K562 (cell line): ENCODE measurements around the gene PPP1R10. TPM values are rescaled to one million over a fixed set of nuclear protein-coding genes. Genes with fewer than 3 reads are reported as not detected.

Experiments
- CREB1 ChIP-seq, 2 experiments: sonication (generic) in 1 of 2; formaldehyde crosslinking in 1 of 2; IDR thresholded peaks; 2 replicates each; pipeline versions ENCODE4 v1.6.1 to v1.8.0; 2012 to 2022; ENCODE audit warnings: inconsistent platforms in 1 of 2, mild to moderate bottlenecking in 1 of 2, missing genetic modification reagents in 1 of 2, moderate library complexity in 1 of 2
- DACH1 ChIP-seq: fragments of 450-650 bp; IDR thresholded peaks from 2 replicates; pipeline ENCODE4 v1.6.1; 2018; ENCODE audit not compliant: partially characterized antibody
- GATAD2B ChIP-seq: fragments of 450-650 bp; IDR thresholded peaks from 2 replicates; pipeline ENCODE4 v1.6.1; 2017; ENCODE audit warnings: mild to moderate bottlenecking, borderline replicate concordance
- HEY1 ChIP-seq: fragments of 250-450 bp; sonication (Bioruptor Pico); IDR thresholded peaks from 2 replicates; pipeline ENCODE4 v1.5.0; 2020; ENCODE audit warnings: mild to moderate bottlenecking, moderate library complexity, borderline replicate concordance
- MYC ChIP-seq, 2 experiments: fragments of 250-450 bp in 1 of 2; sonication (Bioruptor Pico) in 1 of 2; IDR thresholded peaks; 2 replicates each; pipeline versions ENCODE4 v1.5.1 to v1.6.1; 2012 to 2021; ENCODE audit warnings: low read depth in 2 of 2, borderline replicate concordance in 1 of 2, improper control_type of control experiment in 1 of 2, low read length in 1 of 2, mild to moderate bottlenecking in 1 of 2, moderate library complexity in 1 of 2
- RFX1 ChIP-seq: fragments of 450-650 bp; IDR thresholded peaks from 2 replicates; pipeline ENCODE4 v1.6.1; 2016; ENCODE audit warnings: mild to moderate bottlenecking, moderate library complexity
- TFAM ChIP-seq: fragments of 250-450 bp; sonication (Bioruptor Pico); conservative IDR thresholded peaks from 2 replicates; pipeline ENCODE4 v1.5.0; 2021; ENCODE audit warnings: mild to moderate bottlenecking, moderate library complexity
- ZEB2 ChIP-seq: fragments of 450-650 bp; IDR thresholded peaks from 2 replicates; pipeline ENCODE4 v1.6.1; 2016
- ZFX ChIP-seq: sonication (generic); formaldehyde crosslinking; IDR thresholded peaks from 2 replicates; pipeline ENCODE4 v1.8.0; 2022; ENCODE audit warnings: mild to moderate bottlenecking, missing genetic modification reagents, moderate library complexity
- ZNF316 ChIP-seq: fragments of 450-650 bp; IDR thresholded peaks from 2 replicates; pipeline ENCODE4 v1.6.1; 2016
- ZNF431 ChIP-seq: sonication (generic); formaldehyde crosslinking; IDR thresholded peaks from 2 replicates; pipeline ENCODE4 v1.8.0; 2022; ENCODE audit warnings: mild to moderate bottlenecking, missing genetic modification reagents
- ZNF780A ChIP-seq: fragments of 250-450 bp; sonication (Bioruptor Pico); IDR thresholded peaks from 2 replicates; pipeline ENCODE4 v1.5.0; 2021; ENCODE audit warnings: mild to moderate bottlenecking
- polyA plus RNA-seq, 8 experiments: library from polyadenylated mRNA; depleted of rRNA in 4 of 8; stranded (reverse) in 5 of 8; unstranded in 3 of 8; fragments of >200 nt; fragmentation: Nextera tagmentation in 2 of 8; fragmentation: Illumina TruSeq in 1 of 8; extraction: Ambion mirVana in 2 of 8; extraction: Trizol in 1 of 8; gene quantifications; 2 replicates each; pipeline versions ENCODE4 v1.2.1 to v1.2.3, GENCODE V29; 2011 to 2014; ENCODE audit warnings: inconsistent platforms in 1 of 8, missing spikeins in 1 of 8
- total RNA-seq, 7 experiments: library from RNA; depleted of rRNA in 6 of 7; stranded (reverse); fragments of >200 nt in 6 of 7; fragmentation: Illumina TruSeq in 2 of 7; extraction: Trizol in 2 of 7; gene quantifications; 2 replicates each; pipeline versions ENCODE4 v1.2.1 to v1.2.3, GENCODE V29; 2011 to 2021; ENCODE audit warnings: low replicate concordance in 1 of 7
- TF ChIP-seq, protein P1 (sequence below): fragments of 250-450 bp; sonication (Bioruptor Pico); IDR thresholded peaks from 2 replicates; pipeline ENCODE4 v1.4.0; 2020; ENCODE audit warnings: mild to moderate bottlenecking, moderate library complexity
- TF ChIP-seq, protein P2 (sequence below): fragments of 250-450 bp; sonication (Bioruptor Pico); IDR thresholded peaks from 2 replicates; pipeline ENCODE4 v1.5.0; 2021
- TF ChIP-seq, protein P3 (sequence below): fragments of 450-650 bp; IDR thresholded peaks from 2 replicates; pipeline ENCODE4 v1.6.1; 2016; ENCODE audit warnings: mild to moderate bottlenecking
- TF ChIP-seq, protein P4 (sequence below): sonication (generic); formaldehyde crosslinking; IDR thresholded peaks from 2 replicates; pipeline ENCODE4 v1.8.1; 2023; ENCODE audit warnings: mild to moderate bottlenecking, missing genetic modification reagents
- TF ChIP-seq, protein P5 (sequence below): fragments of 250-450 bp; sonication (Bioruptor Pico); IDR thresholded peaks from 2 replicates; pipeline ENCODE4 v1.5.0; 2021; ENCODE audit warnings: mild to moderate bottlenecking, borderline replicate concordance

PPP1R10 gene
- total and polyA plus RNA-seq, 9 of the 15 experiments (the other 6 are each of a cell fraction or from before 2014, with no cell fraction given), result 14.1 to 65.5 (median 32.6) TPM

DNA sequence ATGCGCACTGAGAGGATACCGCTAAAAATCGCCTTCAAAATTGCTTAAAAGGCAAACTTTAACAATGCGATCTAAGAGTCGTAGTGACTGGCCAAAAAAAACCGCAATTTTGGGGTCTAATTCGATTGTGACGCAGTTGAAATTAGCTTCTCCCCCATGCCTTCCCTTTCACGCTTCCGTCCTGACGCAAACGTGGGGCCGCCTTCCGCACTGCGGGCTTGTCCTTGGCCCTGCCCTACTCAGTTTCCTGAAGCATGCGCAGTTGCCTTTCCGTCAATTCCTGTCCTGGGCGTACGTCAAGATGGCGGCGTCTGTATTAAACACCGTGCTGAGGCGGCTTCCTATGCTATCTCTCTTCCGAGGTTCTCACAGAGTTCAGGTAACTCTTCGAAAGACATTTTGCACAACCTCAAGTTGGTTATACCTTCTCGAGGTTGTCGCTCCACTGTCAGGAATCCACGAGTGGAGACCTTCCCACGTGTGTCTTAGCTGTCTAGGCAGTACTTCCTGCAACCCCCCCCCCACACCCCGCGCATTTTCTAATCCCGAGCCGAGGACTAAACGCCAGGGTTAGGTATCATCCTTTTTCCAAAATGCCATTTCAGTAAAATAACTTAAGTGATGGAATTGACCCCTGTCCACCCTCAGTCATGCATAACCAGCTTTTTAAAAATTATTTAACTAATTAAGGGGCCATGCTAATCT lies 674 bp upstream of the PPP1R10 start, which contains the start of gene MRPS18B (continued):
- TF ChIP-seq, protein P1, sequence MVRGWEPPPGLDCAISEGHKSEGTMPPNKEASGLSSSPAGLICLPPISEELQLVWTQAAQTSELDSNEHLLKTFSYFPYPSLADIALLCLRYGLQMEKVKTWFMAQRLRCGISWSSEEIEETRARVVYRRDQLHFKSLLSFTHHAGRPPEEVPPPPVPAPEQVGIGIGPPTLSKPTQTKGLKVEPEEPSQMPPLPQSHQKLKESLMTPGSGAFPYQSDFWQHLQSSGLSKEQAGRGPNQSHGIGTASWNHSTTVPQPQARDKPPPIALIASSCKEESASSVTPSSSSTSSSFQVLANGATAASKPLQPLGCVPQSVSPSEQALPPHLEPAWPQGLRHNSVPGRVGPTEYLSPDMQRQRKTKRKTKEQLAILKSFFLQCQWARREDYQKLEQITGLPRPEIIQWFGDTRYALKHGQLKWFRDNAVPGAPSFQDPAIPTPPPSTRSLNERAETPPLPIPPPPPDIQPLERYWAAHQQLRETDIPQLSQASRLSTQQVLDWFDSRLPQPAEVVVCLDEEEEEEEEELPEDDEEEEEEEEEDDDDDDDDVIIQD, result 0 out of 2 replicates have a peak, but pooled peaks have one; percentile 15
- TF ChIP-seq ZNF316, result peak; percentile 87
- TF ChIP-seq CREB1 (IDR thresholded peaks at IDR 0.05), result no peak
- no peak for TF ChIP-seq CREB1 (CRISPR knock-in tag; IDR thresholded peaks at IDR 0.05)
- TF ChIP-seq TFAM, result no peak
- TF ChIP-seq, protein P2, sequence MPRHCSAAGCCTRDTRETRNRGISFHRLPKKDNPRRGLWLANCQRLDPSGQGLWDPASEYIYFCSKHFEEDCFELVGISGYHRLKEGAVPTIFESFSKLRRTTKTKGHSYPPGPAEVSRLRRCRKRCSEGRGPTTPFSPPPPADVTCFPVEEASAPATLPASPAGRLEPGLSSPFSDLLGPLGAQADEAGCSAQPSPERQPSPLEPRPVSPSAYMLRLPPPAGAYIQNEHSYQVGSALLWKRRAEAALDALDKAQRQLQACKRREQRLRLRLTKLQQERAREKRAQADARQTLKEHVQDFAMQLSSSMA (CRISPR knock-in tag), result no peak
- TF ChIP-seq, protein P3, sequence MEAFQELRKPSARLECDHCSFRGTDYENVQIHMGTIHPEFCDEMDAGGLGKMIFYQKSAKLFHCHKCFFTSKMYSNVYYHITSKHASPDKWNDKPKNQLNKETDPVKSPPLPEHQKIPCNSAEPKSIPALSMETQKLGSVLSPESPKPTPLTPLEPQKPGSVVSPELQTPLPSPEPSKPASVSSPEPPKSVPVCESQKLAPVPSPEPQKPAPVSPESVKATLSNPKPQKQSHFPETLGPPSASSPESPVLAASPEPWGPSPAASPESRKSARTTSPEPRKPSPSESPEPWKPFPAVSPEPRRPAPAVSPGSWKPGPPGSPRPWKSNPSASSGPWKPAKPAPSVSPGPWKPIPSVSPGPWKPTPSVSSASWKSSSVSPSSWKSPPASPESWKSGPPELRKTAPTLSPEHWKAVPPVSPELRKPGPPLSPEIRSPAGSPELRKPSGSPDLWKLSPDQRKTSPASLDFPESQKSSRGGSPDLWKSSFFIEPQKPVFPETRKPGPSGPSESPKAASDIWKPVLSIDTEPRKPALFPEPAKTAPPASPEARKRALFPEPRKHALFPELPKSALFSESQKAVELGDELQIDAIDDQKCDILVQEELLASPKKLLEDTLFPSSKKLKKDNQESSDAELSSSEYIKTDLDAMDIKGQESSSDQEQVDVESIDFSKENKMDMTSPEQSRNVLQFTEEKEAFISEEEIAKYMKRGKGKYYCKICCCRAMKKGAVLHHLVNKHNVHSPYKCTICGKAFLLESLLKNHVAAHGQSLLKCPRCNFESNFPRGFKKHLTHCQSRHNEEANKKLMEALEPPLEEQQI, result no peak
- TF ChIP-seq, protein P4, sequence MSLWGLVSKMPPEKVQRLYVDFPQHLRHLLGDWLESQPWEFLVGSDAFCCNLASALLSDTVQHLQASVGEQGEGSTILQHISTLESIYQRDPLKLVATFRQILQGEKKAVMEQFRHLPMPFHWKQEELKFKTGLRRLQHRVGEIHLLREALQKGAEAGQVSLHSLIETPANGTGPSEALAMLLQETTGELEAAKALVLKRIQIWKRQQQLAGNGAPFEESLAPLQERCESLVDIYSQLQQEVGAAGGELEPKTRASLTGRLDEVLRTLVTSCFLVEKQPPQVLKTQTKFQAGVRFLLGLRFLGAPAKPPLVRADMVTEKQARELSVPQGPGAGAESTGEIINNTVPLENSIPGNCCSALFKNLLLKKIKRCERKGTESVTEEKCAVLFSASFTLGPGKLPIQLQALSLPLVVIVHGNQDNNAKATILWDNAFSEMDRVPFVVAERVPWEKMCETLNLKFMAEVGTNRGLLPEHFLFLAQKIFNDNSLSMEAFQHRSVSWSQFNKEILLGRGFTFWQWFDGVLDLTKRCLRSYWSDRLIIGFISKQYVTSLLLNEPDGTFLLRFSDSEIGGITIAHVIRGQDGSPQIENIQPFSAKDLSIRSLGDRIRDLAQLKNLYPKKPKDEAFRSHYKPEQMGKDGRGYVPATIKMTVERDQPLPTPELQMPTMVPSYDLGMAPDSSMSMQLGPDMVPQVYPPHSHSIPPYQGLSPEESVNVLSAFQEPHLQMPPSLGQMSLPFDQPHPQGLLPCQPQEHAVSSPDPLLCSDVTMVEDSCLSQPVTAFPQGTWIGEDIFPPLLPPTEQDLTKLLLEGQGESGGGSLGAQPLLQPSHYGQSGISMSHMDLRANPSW, result no peak
- TF ChIP-seq RFX1, result no peak
- no peak for TF ChIP-seq GATAD2B
- peak; percentile 8 for TF ChIP-seq DACH1
- 0 out of 2 replicates have a peak, but pooled peaks have one; percentile 6 for TF ChIP-seq ZEB2
- peak; percentile 17; the same call in 1 of the 2 replicates for TF ChIP-seq ZFX (CRISPR knock-in tag)
- no peak for TF ChIP-seq HEY1 (CRISPR knock-in tag)
- TF ChIP-seq ZNF780A, result no peak
- peak; percentile 94 for TF ChIP-seq MYC (IDR thresholded peaks at IDR 0.05; ENCODE audit: low read depth, low read length)
- peak; percentile 95 for TF ChIP-seq MYC (CRISPR knock-in tag; IDR thresholded peaks at IDR 0.05; ENCODE audit: borderline replicate concordance, low read depth)
- TF ChIP-seq, protein P5, sequence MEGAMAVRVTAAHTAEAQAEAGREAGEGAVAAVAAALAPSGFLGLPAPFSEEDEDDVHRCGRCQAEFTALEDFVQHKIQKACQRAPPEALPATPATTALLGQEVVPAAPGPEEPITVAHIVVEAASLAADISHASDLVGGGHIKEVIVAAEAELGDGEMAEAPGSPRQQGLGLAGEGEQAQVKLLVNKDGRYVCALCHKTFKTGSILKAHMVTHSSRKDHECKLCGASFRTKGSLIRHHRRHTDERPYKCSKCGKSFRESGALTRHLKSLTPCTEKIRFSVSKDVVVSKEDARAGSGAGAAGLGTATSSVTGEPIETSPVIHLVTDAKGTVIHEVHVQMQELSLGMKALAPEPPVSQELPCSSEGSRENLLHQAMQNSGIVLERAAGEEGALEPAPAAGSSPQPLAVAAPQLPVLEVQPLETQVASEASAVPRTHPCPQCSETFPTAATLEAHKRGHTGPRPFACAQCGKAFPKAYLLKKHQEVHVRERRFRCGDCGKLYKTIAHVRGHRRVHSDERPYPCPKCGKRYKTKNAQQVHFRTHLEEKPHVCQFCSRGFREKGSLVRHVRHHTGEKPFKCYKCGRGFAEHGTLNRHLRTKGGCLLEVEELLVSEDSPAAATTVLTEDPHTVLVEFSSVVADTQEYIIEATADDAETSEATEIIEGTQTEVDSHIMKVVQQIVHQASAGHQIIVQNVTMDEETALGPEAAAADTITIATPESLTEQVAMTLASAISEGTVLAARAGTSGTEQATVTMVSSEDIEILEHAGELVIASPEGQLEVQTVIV (CRISPR knock-in tag), result no peak
- TF ChIP-seq ZNF431 (CRISPR knock-in tag), result no peak
